NCI-H2171 treated with DMSO at 0.1 percent for 48 hours (cell line): ENCODE data around the gene FRMD5.
"Not testable (repeated sequence)": the region's sequence is repeated elsewhere in the genome, so short reads cannot be mapped to it uniquely, and the experiment has no call there.

ENCODE experiments used
- DNase-seq: peaks from one replicate; lab custom pipeline; 2025; lab: John Stamatoyannopoulos, UW

The FRMD5 gene

GRCh38 chr15:43831519-43832052, 363.5 kb downstream of the FRMD5 start:
- DNase-seq, result not testable (repeated sequence)

GRCh38 chr15:43830691-43831275, 364.3 kb downstream of the FRMD5 start:
- not testable (repeated sequence) for DNase-seq

- not testable (repeated sequence) for DNase-seq
Measured at GRCh38 chr15:43829951-43830540, 365.0 kb downstream of the FRMD5 start.

GRCh38 chr15:43828061-43828657, 366.9 kb downstream of the FRMD5 start:
- DNase-seq, result no peak

- DNase-seq, result peak; percentile 83
Measured at GRCh38 chr15:43826508-43827341, 368.3 kb downstream of the FRMD5 start, which contains the start of gene WDR76. Gene WDR76, plus strand, starts transcription at chr15:43827002. Its CDS starts 31 bp downstream, at chr15:43827033.

GRCh38 chr15:43826029-43826507, 369.0 kb downstream of the FRMD5 start:
- no peak for DNase-seq

GRCh38 chr15:43825305-43825704, 369.8 kb downstream of the FRMD5 start:
- DNase-seq, result not testable (repeated sequence)

- DNase-seq, result peak; percentile 99
Measured at GRCh38 chr15:43824302-43825246, 370.5 kb downstream of the FRMD5 start, which contains the start of gene MFAP1. Gene MFAP1, minus strand, starts transcription at chr15:43824690. Its CDS starts 121 bp downstream, at chr15:43824569.

GRCh38 chr15:43821505-43821904, 373.6 kb downstream of the FRMD5 start:
- no peak for DNase-seq
